Measurements from ENCODE around the gene SLC9A1.

Gene SLC9A1

DNA sequence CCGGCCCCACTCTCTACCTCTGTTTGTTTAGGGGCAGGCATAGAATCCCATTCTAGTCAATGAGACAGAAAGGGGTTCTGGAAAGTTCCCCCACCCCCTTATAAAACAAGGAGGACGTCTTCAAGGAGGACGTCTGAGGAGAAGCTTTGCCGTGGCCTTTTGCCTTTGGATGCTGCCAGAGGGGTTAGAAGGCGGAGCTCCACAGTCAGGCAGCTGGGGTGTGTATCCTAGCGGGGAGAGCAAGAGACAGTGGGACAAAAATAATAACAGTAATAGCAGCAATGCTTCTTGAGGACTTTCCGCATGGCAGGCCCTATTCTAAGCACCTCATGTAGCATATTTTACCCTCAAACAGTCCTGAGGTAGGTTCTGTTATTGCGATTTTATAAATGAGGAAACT lies 94.0 kb downstream of the SLC9A1 start:
- no peak for DNase-seq

DNA sequence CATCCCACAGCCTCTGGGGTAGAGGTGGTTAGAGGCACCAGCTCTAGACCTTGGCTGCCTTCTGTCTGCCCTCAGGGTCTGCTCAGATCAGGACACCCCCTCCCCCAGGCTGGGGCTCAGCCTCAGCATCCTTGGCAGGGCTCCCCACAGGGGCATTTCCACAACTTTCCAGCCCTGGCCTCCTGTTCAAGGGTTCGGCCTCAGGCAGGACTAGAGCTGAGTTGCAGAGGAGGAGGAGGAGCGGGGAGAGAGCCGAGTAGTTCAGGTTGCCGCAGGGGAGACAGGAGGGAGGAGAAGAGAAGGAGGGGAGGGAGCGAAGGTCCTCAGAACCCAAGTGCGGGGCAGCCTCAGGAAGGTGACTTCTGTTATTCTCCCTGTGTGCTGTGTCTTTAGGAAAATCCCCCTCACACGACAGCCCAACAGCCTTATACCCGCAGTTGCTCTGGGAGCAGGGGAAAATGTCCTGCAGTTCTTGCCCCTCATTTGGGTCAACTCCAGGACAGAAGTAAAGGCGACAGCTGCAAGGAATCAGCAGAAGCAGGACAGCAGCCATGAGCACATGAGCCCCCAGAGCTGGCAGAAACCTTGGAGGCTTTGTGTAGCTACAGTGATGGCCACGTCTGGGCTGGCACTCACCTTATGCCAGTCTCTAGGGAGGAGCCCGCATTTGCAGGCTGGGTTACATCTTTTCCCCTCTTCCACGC lies 95.8 kb downstream of the SLC9A1 start:
- no peak for DNase-seq

DNA sequence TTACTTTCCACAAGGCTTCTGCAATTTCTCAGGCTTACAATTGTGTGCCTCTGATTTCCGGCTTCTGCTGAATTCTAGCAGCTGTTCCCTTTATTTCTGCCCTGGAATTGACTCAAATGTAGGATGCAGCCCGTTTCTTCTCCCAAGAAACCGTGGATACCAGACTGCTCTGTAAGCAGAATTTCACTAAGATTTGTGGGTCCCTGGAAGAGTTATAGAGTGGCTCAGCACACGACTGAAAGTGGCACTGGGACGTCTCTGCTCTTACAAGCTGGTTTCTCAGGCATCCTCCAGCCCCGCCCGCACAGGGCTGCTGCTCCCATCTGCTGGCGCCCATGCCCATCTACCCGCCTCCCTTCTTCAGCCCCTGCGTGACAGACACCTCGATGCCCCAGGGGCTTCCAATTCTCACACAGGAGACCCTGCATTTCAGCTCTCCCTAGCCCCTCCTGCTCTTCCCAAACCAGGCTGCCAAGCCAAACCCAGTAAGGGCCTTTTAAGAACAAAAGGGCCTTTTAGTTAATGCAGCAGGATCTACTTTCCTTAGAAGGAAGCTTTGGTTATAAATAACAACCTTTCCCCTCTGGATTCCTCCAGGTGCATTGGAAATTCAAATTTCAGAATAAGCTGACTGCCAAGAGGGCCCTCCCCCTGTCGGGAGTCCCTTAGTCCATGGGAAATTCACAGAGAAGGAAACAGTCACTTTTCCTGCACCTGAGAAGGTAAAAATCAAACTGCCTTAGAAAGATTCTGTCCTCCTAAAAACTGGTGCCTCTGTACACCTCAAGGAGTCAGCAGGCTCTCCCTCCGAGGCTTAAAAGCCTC lies 96.9 kb downstream of the SLC9A1 start:
- no peak for DNase-seq

GRCh38 chr1:27057389-27057788 lies 97.5 kb downstream of the SLC9A1 start:
- no peak for DNase-seq

DNA sequence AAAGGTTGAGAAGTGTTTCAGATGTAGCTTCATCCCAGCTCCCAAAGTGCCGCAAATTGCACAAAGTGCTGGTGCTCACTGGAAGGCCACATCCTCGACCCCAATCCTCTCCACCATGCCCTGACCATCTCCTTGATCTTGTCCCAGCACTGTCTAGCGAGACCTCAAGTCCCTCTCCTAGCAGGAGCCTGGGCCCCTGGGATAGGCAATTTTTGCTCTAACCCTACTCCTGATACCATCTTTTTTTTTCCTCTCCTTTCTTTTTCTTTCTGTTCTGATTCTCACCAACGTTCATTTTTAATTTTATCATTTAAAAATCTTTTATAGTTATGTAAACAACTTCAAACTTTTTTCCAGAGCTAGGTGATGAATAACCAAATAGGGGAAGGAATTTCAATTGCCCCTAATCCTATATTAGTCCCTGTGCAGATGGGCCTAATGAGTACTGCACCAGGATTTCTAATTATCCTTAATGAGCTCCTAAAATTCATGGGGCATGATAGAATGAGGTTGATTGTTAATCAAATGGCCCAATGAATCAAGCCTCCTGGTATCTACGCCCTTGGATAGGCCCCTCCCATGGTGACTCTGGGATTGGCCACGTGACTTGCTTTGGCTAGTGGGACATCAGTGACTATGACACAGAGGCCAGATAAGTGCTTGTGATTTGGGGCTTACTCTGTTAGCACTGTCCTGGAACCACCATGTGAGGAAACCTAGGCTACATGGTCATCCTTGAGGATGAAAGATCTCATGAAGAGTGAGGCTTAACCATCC lies 100.8 kb downstream of the SLC9A1 start:
- DNase-seq: no peak

- no peak for DNase-seq
Measured at GRCh38 chr1:27052527-27052926, 102.4 kb downstream of the SLC9A1 start.

DNA sequence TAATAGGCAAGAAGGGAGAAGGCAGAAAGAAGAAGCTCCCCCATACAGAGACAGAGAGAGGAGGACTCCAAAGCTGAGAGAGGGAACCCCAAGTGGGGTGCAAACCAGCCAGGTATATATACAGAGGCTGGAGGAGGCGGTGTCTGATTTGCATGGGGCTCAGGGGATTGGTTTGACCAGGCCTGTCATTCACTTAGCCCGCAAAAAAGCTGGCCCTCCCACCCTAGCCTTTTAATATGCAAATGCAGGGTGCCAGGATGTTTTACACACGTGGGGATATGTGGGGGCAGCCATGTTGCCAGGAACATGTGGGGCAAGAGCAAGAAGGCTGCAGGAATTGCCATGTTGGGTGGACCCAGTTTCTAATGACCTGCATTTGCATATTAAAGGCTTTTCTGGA lies 105.3 kb downstream of the SLC9A1 start:
- no peak for DNase-seq

- no peak for DNase-seq
Measured at GRCh38 chr1:27049100-27049499, 105.8 kb downstream of the SLC9A1 start.
